Right lobe of liver (tissue), 6 donors: ENCODE results near the gene CD69. TPM values are rescaled to one million over a fixed set of nuclear protein-coding genes. Genes with fewer than 3 reads are reported as not detected.

Experiments used
- ATAC-seq, 4 donors: fragments of 200-7000 bp; cut with Tn5 transposase; one replicate each; pipeline ENCODE4 v1.9.1; 2020; ENCODE audit warnings: mild to moderate bottlenecking in 4 of 4, moderate library complexity in 4 of 4
- DNase-seq, 3 donors: peaks; one replicate each; pipeline ENCODE4 v3.0.0-alpha.2; 2020
- H3K27ac ChIP-seq, 3 donors: fragments of 200-600 bp; one replicate each; pipeline ENCODE4 v1.8.0; 2022
- H3K27me3 ChIP-seq, 2 donors: fragments of 200-600 bp; one replicate each; pipeline ENCODE4 v1.8.0; 2022
- H3K36me3 ChIP-seq, 4 donors: fragments of 200-600 bp; sonication (generic) in 1 of 4; one replicate each; pipeline versions ENCODE4 v1.5.1 to v1.8.0; 2017 to 2022; ENCODE audit warnings: control low read depth in 1 of 4
- H3K4me1 ChIP-seq, 4 donors: fragments of 200-600 bp; sonication (generic) in 1 of 4; one replicate each; pipeline versions ENCODE4 v1.5.1 to v1.8.0; 2017 to 2022; ENCODE audit warnings: control low read depth in 1 of 4
- H3K4me3 ChIP-seq, 3 donors: fragments of 200-600 bp; one replicate each; pipeline ENCODE4 v1.8.0; 2022
- H3K9me3 ChIP-seq, 4 donors: fragments of 200-600 bp; sonication (generic) in 1 of 4; one replicate each; pipeline versions ENCODE4 v1.5.1 to v1.8.0; 2017 to 2022; ENCODE audit warnings: control low read depth in 1 of 4
- POLR2A ChIP-seq: fragments of 450-650 bp; IDR thresholded peaks from one replicate; pipeline ENCODE4 v1.6.1; 2017; ENCODE audit warnings: antibody characterized with exemption, mild to moderate bottlenecking
- WGBS: methylation state at CpG from one replicate; pipeline ENCODE4 v1.1.6; 2018; ENCODE audit warnings: low coverage, low lambda C conversion rate; ENCODE audit not compliant: insufficient coverage; ENCODE audit errors: missing lambda C conversion rate; 5-methylcytosine and 5-hydroxymethylcytosine counted together
- intact Hi-C, 2 donors: fragments of 100-400 bp; cut with DNase I; formaldehyde crosslinking; loops; one replicate each; pipeline versions ENCODE4 v1.11.2 to v1.14.1; 2022
- total RNA-seq, 6 experiments: library from RNA; depleted of rRNA in 2 of 6; stranded (reverse); fragments of >200 nt in 2 of 6; fragmentation: NEBNext Ultra II Directional in 3 of 6; extraction: Animal tissue kit (Norgen Biotek cat#: 25700) in 3 of 6; gene quantifications; one replicate each; pipeline versions ENCODE4 v1.1.0 to v1.2.4, GENCODE V29; 2016 to 2023
- TF ChIP-seq, protein P1 (sequence below), 4 donors: fragments of 200-600 bp in 3 of 4; fragments of 450-650 bp in 1 of 4; IDR thresholded peaks; one replicate each; pipeline versions ENCODE4 v1.5.1 to v1.8.0; 2016 to 2022; ENCODE audit warnings: antibody characterized with exemption in 4 of 4, mild to moderate bottlenecking in 2 of 4
- donor health status: DM: no; HTN: yes; CAD: no.
- donor health status: DM: no; HTN: no; CAD: no.
- donor health status: DM: no; HTN: no; CAD: no.
- donor health status: DM: no; HTN: yes; CAD: no.
- donor health status: DM: no; HTN: yes; CAD: no.

The CD69 gene
- total RNA-seq, 6 experiments from 2014 or later = 0.26 to 2.3 (median 1.0) TPM

DNA sequence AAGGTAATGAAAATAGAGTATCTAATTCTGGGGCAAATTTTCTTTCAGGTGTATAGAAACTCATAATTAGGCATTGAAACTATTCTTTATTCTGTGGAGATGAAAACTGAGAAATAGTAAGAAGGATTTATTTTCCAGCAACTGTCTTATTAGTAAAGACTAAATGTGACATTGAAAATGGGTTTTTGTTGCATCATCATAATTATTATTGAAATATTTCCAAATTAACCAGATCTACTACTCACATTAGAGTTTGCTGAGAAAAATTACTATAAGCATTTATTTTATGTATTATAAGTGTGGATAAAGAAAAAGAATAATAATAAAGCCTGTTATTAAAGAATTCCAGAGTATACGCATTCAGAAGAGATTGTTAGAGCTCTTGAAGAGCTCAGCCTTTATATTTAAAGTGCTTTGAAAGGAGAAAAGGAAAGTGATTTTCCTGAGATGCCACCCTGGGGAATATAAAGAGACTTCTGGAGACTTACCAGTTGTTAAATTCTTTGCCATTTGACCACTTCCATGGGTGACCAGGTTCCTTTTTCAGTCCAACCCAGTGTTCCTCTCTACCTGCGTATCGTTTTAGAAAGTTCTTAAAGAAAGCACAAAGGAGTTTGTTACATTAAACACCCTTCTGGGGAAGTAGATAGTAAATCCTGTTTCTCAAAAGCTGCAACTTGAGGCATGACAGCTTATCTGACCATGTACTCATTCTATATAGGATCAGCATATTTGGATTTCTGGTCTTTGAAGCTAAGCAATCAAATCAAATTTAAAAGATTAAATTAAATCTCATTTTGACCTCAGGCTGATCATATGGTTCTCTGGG, 6.4 kb downstream of the CD69 start:
- TF ChIP-seq, protein P1, sequence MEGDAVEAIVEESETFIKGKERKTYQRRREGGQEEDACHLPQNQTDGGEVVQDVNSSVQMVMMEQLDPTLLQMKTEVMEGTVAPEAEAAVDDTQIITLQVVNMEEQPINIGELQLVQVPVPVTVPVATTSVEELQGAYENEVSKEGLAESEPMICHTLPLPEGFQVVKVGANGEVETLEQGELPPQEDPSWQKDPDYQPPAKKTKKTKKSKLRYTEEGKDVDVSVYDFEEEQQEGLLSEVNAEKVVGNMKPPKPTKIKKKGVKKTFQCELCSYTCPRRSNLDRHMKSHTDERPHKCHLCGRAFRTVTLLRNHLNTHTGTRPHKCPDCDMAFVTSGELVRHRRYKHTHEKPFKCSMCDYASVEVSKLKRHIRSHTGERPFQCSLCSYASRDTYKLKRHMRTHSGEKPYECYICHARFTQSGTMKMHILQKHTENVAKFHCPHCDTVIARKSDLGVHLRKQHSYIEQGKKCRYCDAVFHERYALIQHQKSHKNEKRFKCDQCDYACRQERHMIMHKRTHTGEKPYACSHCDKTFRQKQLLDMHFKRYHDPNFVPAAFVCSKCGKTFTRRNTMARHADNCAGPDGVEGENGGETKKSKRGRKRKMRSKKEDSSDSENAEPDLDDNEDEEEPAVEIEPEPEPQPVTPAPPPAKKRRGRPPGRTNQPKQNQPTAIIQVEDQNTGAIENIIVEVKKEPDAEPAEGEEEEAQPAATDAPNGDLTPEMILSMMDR (IDR thresholded peaks at IDR 0.05) = no peak
- TF ChIP-seq POLR2A = no peak
- H3K4me3 ChIP-seq = no peak overlapping the region
- H3K4me1 ChIP-seq = peaks cover 0 to 7% (median 0%) of the 10 kb centered on the region in 4 donors
- no peaks in the 10 kb centered on the region for H3K27me3 ChIP-seq
- H3K27ac ChIP-seq = no peak overlapping the region
- ATAC-seq (no peak), DNase-seq (no peak)
- WGBS = 77% methylated on average over 3 of the region's 3 CpGs
- H3K9me3 ChIP-seq = no peaks in the 10 kb centered on the region
- intact Hi-C loops = no loop called here
- no peaks in the 10 kb centered on the region for H3K36me3 ChIP-seq

DNA sequence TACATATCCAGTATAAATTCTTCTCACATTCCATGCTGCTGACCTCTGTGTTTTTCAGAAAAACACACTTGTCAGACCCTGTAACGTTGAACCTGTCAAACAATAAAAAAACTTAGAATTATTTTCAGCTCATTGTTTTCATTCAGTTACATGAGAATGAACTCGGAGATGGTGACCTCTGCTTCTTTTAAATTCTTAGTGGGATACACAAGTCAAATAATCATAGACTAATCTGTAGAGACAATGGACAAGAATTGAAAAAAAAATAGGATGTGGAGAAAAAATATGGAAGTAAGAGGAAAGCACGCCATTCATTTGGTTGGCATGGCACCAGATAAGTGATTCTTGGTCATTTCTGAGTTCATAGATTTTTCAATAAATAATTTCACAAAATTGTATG, 7.2 kb downstream of the CD69 start:
- H3K27me3 ChIP-seq = no peaks in the 10 kb centered on the region
- ATAC-seq = no peak

DNA sequence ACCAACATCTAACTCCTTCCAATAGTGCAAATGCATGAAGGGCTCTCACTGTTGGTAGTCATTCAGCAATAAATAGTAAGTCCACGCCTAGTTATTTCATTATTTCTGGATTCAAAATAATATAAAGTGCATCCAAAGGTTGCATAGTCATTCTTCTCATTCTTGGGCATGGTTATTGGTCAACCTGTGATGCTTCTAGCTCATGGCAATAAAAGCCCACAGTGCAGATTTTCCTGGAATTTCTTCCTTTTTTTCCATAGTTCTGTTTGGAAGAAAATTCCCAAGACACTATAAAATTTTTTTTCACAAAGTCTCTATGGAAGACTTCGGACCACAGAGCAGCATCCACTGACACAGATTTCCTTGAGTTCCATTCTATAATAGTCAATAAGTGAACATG, 7.6 kb downstream of the CD69 start:
- no peak overlapping the region for H3K27ac ChIP-seq
- H3K27me3 ChIP-seq = no peaks in the 10 kb centered on the region
- TF ChIP-seq, protein P1 (IDR thresholded peaks at IDR 0.05) = no peak
- no peak for TF ChIP-seq POLR2A
- H3K4me1 ChIP-seq = peaks cover 0 to 7% (median 0%) of the 10 kb centered on the region in 4 donors
- intact Hi-C loops = no loop called here
- ATAC-seq (no peak), DNase-seq (no peak)
- no peak overlapping the region for H3K4me3 ChIP-seq
- H3K36me3 ChIP-seq = no peaks in the 10 kb centered on the region
- 48% methylated on average over 2 of the region's 2 CpGs for WGBS
- H3K9me3 ChIP-seq = no peaks in the 10 kb centered on the region

More for the DNA sequence above, 7.2 kb downstream of the CD69 start:
- Histone ChIP-seq H3K36me3 (no peaks in the 10 kb centered on the region), H3K27ac (no peak overlapping the region), H3K4me1 (peaks cover 0 to 7% (median 0%) of the 10 kb centered on the region in 4 donors), H3K9me3 (no peaks in the 10 kb centered on the region), H3K4me3 (no peak overlapping the region)
- 50% methylated on average over 3 of the region's 3 CpGs for whole genome bisulfite sequencing
- no peak for DNase-seq
- intact Hi-C loops = no loop called here
- TF ChIP-seq POLR2A = no peak
- TF ChIP-seq, protein P1 (IDR thresholded peaks at IDR 0.05) = no peak

DNA sequence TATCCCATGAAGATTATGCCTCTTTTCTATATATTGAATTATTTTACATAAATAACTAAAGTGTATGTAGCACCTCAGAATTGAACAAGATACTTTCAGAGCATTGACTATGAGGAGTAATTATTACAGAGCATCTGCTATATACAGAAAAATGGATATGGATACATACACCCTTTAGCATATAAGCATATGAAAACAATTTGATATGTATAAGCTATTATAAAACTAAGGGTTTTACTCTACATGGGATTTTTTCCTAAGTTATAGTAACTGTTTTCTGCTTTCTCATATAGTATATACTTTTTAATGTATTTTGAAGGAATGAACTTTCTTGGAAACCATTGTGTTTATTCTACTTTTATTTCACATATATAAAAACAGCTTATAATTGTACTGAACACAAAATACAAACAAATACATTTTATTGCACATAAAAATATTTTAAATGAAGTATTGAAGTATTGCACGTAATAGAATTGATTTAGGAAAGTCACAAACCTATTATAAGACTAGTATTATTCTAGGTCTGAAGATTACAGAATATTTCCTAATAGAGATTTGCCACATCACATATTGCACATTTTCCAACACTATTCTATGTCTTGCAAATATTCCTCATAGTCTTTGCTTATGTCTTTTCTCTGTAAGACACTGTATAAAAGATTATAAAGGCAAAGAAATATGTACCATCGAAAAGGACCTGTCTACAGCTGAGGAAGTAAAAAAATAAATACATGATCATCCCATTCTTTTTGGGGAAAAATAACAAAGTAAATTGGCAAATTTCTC, 8.4 kb downstream of the CD69 start:
- intact Hi-C loops = no loop called here

More for the DNA sequence above, 8.4 kb downstream of the CD69 start:
- H3K9me3 ChIP-seq = no peaks in the 10 kb centered on the region
- H3K27me3 ChIP-seq = no peaks in the 10 kb centered on the region
- H3K27ac ChIP-seq = no peak overlapping the region
- 71% methylated on average over 2 of the region's 2 CpGs for WGBS
- TF ChIP-seq, protein P1 (IDR thresholded peaks at IDR 0.05) = no peak
- no peak for TF ChIP-seq POLR2A
- H3K4me1 ChIP-seq = peaks cover 0 to 7% (median 0%) of the 10 kb centered on the region in 4 donors
- H3K36me3 ChIP-seq = no peaks in the 10 kb centered on the region
- no peak overlapping the region for H3K4me3 ChIP-seq
- DNase-seq (no peak), ATAC-seq (no peak)
